IMR-90 (cell line): ENCODE results near the gene ARHGEF10L. TPM values are rescaled to one million over a fixed set of nuclear protein-coding genes. Genes with fewer than 3 reads are reported as not detected.

Experiments
- ATAC-seq: fragments of 200-7000 bp; cut with Tn5 transposase; 2 replicates; pipeline ENCODE4 v1.9.1; 2020; ENCODE audit warnings: low read depth, mild to moderate bottlenecking, moderate library complexity
- BruUV-seq: library from RNA; stranded (reverse); fragments of 400-500 nt; replicated peaks from 2 replicates; lab custom pipeline; 2021; lab: Mats Ljungman, UMichigan
- CTCF ChIA-PET: fragments of 300-600 bp; formaldehyde crosslinking; extraction: SDS; loops from one replicate; lab custom pipeline; 2021; ENCODE audit warnings: antibody characterized with exemption; lab: Yijun Ruan, JAX
- POLR2A ChIA-PET: fragments of 300-600 bp; sonication (Branson Sonifier 250); formaldehyde crosslinking; loops from one replicate; lab custom pipeline; 2022; ENCODE audit warnings: antibody characterized with exemption; ENCODE audit not compliant: unreplicated experiment; lab: Charles Lee
- DNase-seq: peaks from one replicate; pipeline ENCODE4 v3.0.0; 2013
- H2AFZ ChIP-seq: replicated peaks from 2 replicates; pipeline ENCODE3; 2013; ENCODE audit warnings: low read length, mild to moderate bottlenecking; ENCODE audit not compliant: poor library complexity
- H2AK5ac ChIP-seq: 2 replicates; pipeline ENCODE4 v1.6.1; 2013; ENCODE audit warnings: low read depth, low read length, inconsistent platforms
- H2AK9ac ChIP-seq: replicated peaks from 2 replicates; pipeline ENCODE3; 2013; ENCODE audit warnings: mild to moderate bottlenecking, low read depth, low read length, moderate library complexity; ENCODE audit not compliant: poor library complexity
- H2BK120ac ChIP-seq: 2 replicates; pipeline ENCODE4 v1.6.1; 2013; ENCODE audit warnings: low read depth, low read length, inconsistent platforms
- H2BK15ac ChIP-seq: 3 replicates; pipeline ENCODE4 v1.6.1; 2013; ENCODE audit warnings: low read depth, low read length, inconsistent platforms
- H2BK20ac ChIP-seq: 2 replicates; pipeline ENCODE4 v1.6.1; 2013; ENCODE audit warnings: low read depth, mild to moderate bottlenecking, inconsistent platforms, low read length, moderate library complexity
- H2BK5ac ChIP-seq: 2 replicates; pipeline ENCODE4 v1.6.1; 2013; ENCODE audit warnings: mild to moderate bottlenecking, low read depth, low read length, inconsistent platforms; ENCODE audit not compliant: poor library complexity, severe bottlenecking
- H3K14ac ChIP-seq: replicated peaks from 2 replicates; pipeline ENCODE4 v1.6.1; 2013; ENCODE audit warnings: low read depth, low read length, inconsistent platforms
- H3K18ac ChIP-seq: 2 replicates; pipeline ENCODE4 v1.6.1; 2013; ENCODE audit warnings: low read depth, low read length, control low read depth
- H3K23ac ChIP-seq: 2 replicates; pipeline ENCODE4 v1.6.1; 2013; ENCODE audit warnings: low read depth, low read length, inconsistent platforms
- H3K27ac ChIP-seq: 2 replicates; pipeline ENCODE4 v1.5.1; 2013; ENCODE audit warnings: mild to moderate bottlenecking, control low read depth, low read length; ENCODE audit not compliant: insufficient read depth
- H3K27me3 ChIP-seq: 2 replicates; pipeline ENCODE4 v1.6.1; 2013; ENCODE audit warnings: low read length; ENCODE audit not compliant: control insufficient read depth, insufficient read depth
- H3K36me3 ChIP-seq: 2 replicates; pipeline ENCODE4 v1.6.1; 2013; ENCODE audit warnings: low read length, mixed read lengths; ENCODE audit not compliant: control insufficient read depth, insufficient read depth
- H3K4ac ChIP-seq: 2 replicates; pipeline ENCODE4 v1.6.1; 2013; ENCODE audit warnings: low read depth, low read length, inconsistent platforms
- H3K4me1 ChIP-seq: 2 replicates; pipeline ENCODE4 v1.6.1; 2013; ENCODE audit warnings: low read length, mixed read lengths; ENCODE audit not compliant: control insufficient read depth, insufficient read depth
- H3K4me2 ChIP-seq: 2 replicates; pipeline ENCODE4 v1.6.1; 2013; ENCODE audit warnings: low read depth, mild to moderate bottlenecking, control low read depth, low read length, moderate library complexity
- H3K4me3 ChIP-seq: 2 replicates; pipeline ENCODE4 v1.5.1; 2013; ENCODE audit warnings: low read depth, mild to moderate bottlenecking, control low read depth, low read length, moderate library complexity; ENCODE audit not compliant: insufficient read depth
- H3K56ac ChIP-seq: 2 replicates; pipeline ENCODE4 v1.6.1; 2013; ENCODE audit warnings: low read length, inconsistent platforms; ENCODE audit not compliant: insufficient read depth; ENCODE audit errors: extremely low read depth
- H3K79me1 ChIP-seq, 2 experiments: 2 replicates each; pipeline ENCODE4 v1.6.1; 2013; ENCODE audit warnings: low read length in 2 of 2, inconsistent platforms in 1 of 2, low read depth in 1 of 2
- H3K9ac ChIP-seq: 2 replicates; pipeline ENCODE4 v1.6.1; 2013; ENCODE audit warnings: low read depth, low read length, control low read depth
- H3K9me1 ChIP-seq: 2 replicates; pipeline ENCODE4 v1.6.1; 2013; ENCODE audit warnings: low read length, inconsistent platforms; ENCODE audit not compliant: insufficient read depth
- H3K9me3 ChIP-seq: 2 replicates; pipeline ENCODE4 v1.6.1; 2013; ENCODE audit warnings: low read length; ENCODE audit not compliant: control insufficient read depth, insufficient read depth
- H4K20me1 ChIP-seq: 2 replicates; pipeline ENCODE4 v1.6.1; 2013; ENCODE audit warnings: low read length, inconsistent platforms; ENCODE audit not compliant: insufficient read depth
- H4K5ac ChIP-seq: 2 replicates; pipeline ENCODE4 v1.6.1; 2013; ENCODE audit warnings: mild to moderate bottlenecking, low read depth, low read length, control low read depth
- H4K8ac ChIP-seq, 2 experiments: 2 replicates each; pipeline ENCODE4 v1.6.1; 2013; ENCODE audit warnings: low read depth in 2 of 2, low read length in 2 of 2, control low read depth in 1 of 2, inconsistent platforms in 1 of 2
- H4K91ac ChIP-seq: 2 replicates; pipeline ENCODE4 v1.6.1; 2013; ENCODE audit warnings: low read depth, low read length, inconsistent platforms; ENCODE audit not compliant: insufficient read depth
- CTCF ChIP-seq: conservative IDR thresholded peaks from 2 replicates; pipeline ENCODE4 v1.5.1; 2012; ENCODE audit warnings: mild to moderate bottlenecking, low read depth, low read length, improper control_type of control experiment
- FOS ChIP-seq: fragments of 150-350 bp; IDR thresholded peaks from 2 replicates; pipeline ENCODE4 v1.6.1; 2016; ENCODE audit warnings: low read depth, low read length
- RAD21 ChIP-seq: IDR thresholded peaks from 2 replicates; pipeline ENCODE4 v1.6.1; 2012; ENCODE audit warnings: low read length, improper control_type of control experiment
- RCOR1 ChIP-seq: IDR thresholded peaks from 2 replicates; pipeline ENCODE4 v1.6.1; 2012; ENCODE audit warnings: mild to moderate bottlenecking, low read length, improper control_type of control experiment; ENCODE audit not compliant: insufficient replicate concordance
- RFX5 ChIP-seq: IDR thresholded peaks from 2 replicates; pipeline ENCODE4 v1.8.0; 2012; ENCODE audit warnings: low read depth, mild to moderate bottlenecking, low read length, moderate library complexity
- USF2 ChIP-seq: fragments of 150-350 bp; IDR thresholded peaks from 2 replicates; pipeline ENCODE4 v1.6.1; 2017; ENCODE audit warnings: mild to moderate bottlenecking, antibody characterized with exemption, low read length, low read depth
- WGBS, 2 experiments: methylation state at CpG; one replicate each; pipeline versions ENCODE4 v1.1.5 to v1.1.7; 2013; ENCODE audit warnings: missing lambda C conversion rate in 2 of 2; ENCODE audit not compliant: insufficient read length in 1 of 2; ENCODE audit errors: extremely low coverage in 2 of 2; 5-methylcytosine and 5-hydroxymethylcytosine counted together
- dilution Hi-C: fragments of 300-500 bp; cut with HindIII; formaldehyde crosslinking; loops from one replicate; pipeline ENCODE4 v1.14.3; 2018; ENCODE audit warnings: low sequenced_read_pairs; ENCODE audit not compliant: unreplicated experiment
- in situ Hi-C: fragments of 300-500 bp; cut with MboI; formaldehyde crosslinking; loops from 3 replicates; pipeline ENCODE4 v1.14.3; 2019; ENCODE audit warnings: low sequenced_read_pairs, inconsistent platforms, mixed read lengths
- intact Hi-C: fragments of 100-400 bp; cut with micrococcal nuclease; formaldehyde crosslinking; loops from 2 replicates; pipeline ENCODE4 v1.10.0; 2022
- polyA plus RNA-seq, 3 experiments: library from polyadenylated mRNA; depleted of rRNA; stranded (reverse); fragments of >200 nt; gene quantifications; 2 replicates each; pipeline ENCODE4 v1.2.3, GENCODE V29; 2012; ENCODE audit warnings: low replicate concordance in 1 of 3
- total RNA-seq: library from RNA; depleted of rRNA; stranded (reverse); fragments of >200 nt; gene quantifications from 2 replicates; pipeline ENCODE4 v1.2.3, GENCODE V29; 2012

Gene ARHGEF10L
- total and polyA plus RNA-seq, 2 of the 4 experiments (the other 2 are of a cell fraction) = 4.8 to 12.4 TPM

- Histone ChIP-seq H4K91ac (no peak overlapping the region), H3K14ac (no peak overlapping the region), H2BK5ac (no peak overlapping the region), H2AK5ac (no peak overlapping the region), H2AK9ac (no peak overlapping the region), H3K27ac (no peak overlapping the region), H2BK120ac (no peak overlapping the region), H2AFZ (no peak overlapping the region), H4K20me1 (peaks cover 26% of the 10 kb centered on the region), H3K36me3 (no peaks in the 10 kb centered on the region; the same call in none of the 2 replicates), H3K4me1 (no peaks in the 10 kb centered on the region), H2BK20ac (no peak overlapping the region), H3K27me3 (no peaks in the 10 kb centered on the region), H4K5ac (no peak overlapping the region), H3K9me1 (peaks cover 13% of the 10 kb centered on the region), H3K18ac (no peak overlapping the region), H3K56ac (no peak overlapping the region), H2BK15ac (no peak overlapping the region), H3K4ac (no peak overlapping the region), H3K4me2 (no peak overlapping the region), H3K23ac (no peak overlapping the region), H3K79me1 (peaks cover 6 to 10% of the 10 kb centered on the region in 2 experiments; a peak in 3 of 4 replicates), H3K9ac (no peak overlapping the region), H3K9me3 (no peaks in the 10 kb centered on the region), H4K8ac (no peak overlapping the region), H3K4me3 (no peak overlapping the region)
- no TSS peak for BruUV-seq
- no peak for DNase-seq
- ChIA-PET CTCF (no interaction called here), POLR2A (no interaction called here)
- intact Hi-C loops = no loop called here
- TF ChIP-seq FOS (no peak), RCOR1 (no peak), USF2 (no peak), CTCF (no peak), RAD21 (no peak), RFX5 (no peak)
- dilution Hi-C loops = no loop called here
- in situ Hi-C loops = no loop called here
- WGBS, 2 experiments = no CpG with 5 or more reads among the region's 6 CpGs
- ATAC-seq = no peak
These were observed 138.5 kb downstream of the ARHGEF10L start for GRCh38 chr1:17678011-17678410.
